ENCODE results near the gene THOP1.
"Not testable (repeated sequence)": the region's sequence is repeated elsewhere in the genome, so short reads cannot be mapped to it uniquely, and the experiment has no call there.

Gene THOP1

DNA sequence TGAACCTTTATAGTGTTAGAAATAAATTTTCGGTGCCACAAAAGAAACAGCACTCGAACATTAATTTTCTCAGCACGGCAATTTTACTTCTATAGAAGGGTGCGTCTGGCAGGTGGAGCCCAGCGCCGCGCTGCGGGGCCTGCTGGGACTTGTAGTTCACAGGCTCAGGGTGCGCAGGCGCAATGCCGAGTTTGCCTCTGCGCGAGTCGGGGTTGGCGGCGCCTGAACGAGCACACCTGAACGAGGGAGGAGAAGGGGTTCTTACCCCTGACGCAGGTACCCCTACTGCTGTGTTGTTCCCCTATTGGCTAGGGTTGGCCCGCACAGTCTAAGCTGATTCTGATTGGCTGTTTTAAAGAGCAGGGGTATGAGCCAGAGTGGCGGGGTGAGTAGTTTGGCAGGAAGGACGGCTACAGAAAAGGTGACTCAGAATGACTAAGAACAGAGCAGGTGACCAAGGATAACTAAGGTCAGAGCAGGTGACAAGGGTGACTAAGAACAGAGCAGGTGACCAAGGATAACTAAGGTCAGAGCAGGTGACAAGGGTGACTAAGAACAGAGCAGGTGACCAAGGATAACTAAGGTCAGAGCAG lies 32.0 kb downstream of the THOP1 start:
- not testable (repeated sequence) for DNase-seq

DNA sequence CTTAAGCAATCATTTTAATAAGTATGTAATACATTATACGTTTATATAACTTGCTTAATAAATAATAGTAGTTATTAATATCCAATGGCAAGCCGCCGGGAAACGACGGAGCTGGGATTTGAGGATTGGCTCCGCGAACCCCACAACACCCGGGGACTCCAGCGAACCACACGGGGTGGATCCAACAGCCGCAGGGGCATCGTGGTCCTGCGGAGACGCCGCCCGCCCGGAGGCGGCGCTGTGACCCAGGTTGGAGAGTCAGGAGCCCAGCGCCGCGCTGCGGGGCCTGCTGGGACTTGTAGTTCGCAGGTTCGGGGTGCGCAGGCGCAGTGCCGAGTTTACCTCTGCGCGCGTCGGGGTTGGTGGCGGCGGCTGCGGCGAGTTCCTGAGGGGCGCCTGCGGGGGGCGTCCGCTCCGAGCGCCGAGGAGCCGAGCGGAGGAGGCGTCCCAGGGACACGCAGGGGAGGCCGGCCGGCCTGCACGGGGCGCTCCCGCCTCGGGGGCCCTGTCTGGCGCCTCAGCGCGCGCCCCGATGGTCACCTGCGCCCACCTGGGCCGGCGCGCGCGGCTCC lies 34.3 kb downstream of the THOP1 start, which contains the start of gene ZNF554:
TSS of gene ZNF554 (plus strand) at position 329 of the 572 bp plus-strand sequence. CDS start at position 533, 204 bp downstream.
- DNase-seq = peak; percentile 92 to 97

DNA sequence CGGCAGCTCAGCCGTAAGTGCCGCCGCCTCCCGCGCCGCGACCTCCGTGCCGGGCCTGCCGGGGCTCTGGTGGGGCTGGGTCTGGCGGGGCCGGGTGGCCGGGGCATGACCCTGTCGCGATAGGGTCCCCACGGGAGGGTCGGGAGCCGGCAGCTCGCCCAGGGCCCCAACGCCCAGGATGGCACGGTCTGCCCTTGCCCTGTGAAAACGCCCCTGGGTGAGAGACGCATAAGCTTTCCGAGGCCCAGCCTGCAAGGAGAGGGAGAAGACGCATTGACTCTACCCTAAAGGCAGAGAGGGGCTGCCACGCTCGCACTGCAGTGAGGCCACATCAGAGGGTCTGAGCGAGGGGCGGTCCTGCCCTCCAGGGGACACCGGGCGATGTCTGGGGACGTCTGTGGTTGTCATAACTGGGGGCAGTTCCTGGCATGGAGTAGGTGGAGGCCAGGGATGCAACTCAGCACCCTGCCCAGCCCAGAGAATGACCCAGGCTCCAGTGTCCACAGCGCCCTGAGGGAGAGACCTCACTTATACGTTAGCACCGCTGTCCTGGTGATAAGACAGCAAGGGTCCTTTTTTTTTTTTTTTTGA lies 34.9 kb downstream of the THOP1 start:
- no peak for DNase-seq

DNA sequence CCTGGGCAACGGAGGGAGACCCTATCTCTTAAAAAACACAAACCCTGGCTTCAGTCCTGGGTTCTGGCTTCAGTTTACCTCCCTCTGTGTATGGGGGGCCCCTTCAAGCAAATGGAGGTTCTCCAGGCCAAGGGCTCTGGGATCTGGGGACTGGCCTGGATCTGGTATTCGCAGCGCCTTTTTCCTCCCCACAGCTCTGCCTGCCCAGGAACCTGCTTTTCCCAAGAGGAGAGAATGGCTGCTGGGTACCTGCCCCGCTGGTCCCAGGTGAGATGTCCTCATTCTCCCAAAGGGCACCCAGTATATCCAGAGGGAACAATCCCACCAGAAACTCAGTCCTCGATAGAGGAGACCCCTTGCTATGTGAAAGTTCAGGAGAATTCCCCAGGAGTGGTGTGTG lies 37.5 kb downstream of the THOP1 start:
- DNase-seq = no peak

DNA sequence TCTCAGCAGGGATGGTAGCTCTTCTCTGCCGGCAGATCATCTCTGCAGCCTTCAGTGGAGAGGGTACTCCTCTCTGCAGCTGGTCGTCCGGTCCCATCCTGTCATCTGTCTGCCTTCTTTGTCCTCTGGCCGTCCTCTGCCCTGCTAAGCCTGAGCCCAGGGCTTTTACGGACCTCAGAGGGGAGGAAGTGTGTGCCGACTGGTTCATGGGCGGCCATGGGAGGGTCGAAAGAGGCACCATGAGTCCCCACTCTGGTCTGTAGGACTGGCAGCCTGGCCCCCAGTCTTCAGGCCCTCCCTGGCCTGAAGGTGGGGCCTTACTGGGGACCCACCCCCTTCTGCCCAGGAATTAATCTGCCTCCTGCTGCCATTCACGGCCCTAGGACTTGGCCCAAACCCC lies 38.3 kb downstream of the THOP1 start:
- DNase-seq = no peak

DNA sequence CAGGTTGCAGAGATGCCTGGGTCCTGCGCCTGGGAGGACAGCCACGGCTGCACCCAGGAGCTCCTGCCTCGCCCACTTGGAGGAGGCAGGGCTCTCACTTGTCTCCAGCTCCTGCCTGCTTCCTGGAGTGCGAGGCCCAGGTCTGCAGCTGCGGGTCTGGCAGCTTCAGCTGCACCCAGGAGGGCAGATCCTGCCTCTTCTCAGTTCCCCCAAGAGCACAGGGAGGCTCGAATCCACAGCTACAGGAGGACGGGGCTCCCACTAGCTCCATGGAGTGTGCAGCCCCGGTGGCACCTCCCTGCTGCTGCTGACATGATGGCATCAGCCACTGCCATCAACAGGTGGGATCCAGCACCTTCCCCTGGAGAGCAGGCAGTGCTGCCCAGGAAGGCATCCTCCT lies 38.8 kb downstream of the THOP1 start:
- no peak for DNase-seq

DNA sequence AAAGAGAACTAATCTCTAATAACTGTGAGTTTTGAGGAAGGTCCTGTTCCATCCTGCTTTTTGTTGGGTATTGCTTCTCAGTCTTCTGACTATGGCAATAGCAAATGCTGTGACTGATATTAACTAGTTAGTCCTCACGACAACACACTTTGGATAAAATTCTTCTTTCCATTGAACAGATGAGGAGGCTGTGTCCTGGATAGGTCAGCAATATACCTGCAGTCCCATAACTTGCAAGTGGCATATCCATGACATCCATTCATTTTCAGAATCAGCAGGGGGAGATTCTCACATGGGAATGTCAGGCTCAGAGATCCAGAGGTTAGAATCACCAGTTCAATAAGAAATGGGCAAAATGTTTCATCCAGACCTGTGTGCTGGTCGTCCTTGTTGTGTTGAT lies 41.7 kb downstream of the THOP1 start:
- DNase-seq = no peak

DNA sequence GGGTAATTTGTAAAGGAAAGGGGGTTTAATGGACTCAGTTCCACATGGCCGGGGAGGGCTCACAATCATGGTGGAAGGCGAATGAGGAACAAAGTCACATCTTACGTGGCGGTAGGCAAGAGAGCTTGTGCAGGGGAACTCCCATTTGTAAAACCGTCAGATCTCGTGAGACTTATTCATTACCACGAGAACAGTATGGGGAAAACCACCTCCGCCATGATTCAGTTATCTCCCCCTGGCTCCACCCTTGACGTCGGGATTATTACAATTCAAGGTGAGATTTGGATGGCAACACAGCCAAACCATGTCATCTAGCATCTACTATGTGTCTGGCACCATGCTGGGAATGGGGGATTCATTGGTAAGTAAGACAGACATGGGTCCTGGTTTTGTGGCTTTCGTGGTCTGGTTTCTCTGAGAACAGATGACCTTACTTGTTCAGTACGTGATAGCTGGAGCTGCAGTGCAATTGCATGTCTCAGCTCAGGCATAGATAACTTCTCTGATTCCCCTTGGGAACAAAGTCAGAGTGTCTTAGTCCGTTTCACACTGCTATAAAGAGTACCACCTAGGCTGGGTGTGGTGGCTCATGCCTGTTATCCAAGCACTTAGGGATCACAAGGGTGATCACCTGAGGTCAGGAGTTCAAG lies 42.7 kb downstream of the THOP1 start:
- DNase-seq = no peak

DNA sequence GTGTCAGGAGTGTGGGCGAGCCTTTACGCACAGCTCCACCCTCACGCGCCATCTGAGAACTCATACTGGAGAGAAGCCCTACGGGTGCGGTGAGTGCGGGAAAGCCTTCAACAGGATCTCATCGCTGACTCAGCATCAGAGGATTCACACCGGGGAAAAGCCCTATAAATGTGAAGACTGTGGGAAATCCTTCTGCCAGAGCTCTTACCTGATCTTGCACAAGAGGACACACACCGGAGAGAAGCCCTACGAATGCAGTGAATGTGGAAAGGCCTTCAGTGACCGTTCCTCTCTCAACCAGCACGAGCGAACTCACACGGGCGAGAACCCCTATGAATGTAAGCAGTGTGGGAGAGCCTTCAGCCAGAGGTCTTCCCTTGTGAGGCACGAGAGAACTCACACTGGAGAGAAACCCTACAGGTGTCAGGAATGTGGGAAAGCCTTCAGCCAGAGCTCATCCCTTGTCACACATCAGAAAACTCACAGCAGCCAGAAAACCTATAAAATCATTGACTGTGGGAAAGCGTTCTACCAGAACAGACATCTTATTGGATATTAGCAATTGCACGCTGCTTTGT lies 49.1 kb downstream of the THOP1 start:
- DNase-seq = no peak

DNA sequence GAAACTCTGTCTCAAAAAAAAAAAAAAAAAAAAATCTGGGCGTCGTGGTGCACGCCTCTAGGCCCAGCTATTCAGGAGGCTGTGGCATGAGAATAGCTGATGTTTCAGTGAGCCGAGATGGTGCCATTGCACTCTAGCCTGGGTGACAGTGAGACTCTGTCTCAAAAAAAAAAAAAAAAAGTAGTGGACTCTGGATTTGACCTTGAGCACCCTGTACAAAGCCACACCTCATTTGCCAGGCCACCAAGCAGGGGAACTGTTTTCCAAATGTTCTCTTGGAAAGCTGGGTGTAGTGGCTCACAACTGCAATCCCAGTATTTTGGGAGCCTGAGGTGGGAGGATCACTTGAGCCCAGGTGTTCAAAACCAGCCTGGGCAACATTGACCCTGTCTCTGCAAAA lies 52.1 kb downstream of the THOP1 start:
- DNase-seq = no peak

DNA sequence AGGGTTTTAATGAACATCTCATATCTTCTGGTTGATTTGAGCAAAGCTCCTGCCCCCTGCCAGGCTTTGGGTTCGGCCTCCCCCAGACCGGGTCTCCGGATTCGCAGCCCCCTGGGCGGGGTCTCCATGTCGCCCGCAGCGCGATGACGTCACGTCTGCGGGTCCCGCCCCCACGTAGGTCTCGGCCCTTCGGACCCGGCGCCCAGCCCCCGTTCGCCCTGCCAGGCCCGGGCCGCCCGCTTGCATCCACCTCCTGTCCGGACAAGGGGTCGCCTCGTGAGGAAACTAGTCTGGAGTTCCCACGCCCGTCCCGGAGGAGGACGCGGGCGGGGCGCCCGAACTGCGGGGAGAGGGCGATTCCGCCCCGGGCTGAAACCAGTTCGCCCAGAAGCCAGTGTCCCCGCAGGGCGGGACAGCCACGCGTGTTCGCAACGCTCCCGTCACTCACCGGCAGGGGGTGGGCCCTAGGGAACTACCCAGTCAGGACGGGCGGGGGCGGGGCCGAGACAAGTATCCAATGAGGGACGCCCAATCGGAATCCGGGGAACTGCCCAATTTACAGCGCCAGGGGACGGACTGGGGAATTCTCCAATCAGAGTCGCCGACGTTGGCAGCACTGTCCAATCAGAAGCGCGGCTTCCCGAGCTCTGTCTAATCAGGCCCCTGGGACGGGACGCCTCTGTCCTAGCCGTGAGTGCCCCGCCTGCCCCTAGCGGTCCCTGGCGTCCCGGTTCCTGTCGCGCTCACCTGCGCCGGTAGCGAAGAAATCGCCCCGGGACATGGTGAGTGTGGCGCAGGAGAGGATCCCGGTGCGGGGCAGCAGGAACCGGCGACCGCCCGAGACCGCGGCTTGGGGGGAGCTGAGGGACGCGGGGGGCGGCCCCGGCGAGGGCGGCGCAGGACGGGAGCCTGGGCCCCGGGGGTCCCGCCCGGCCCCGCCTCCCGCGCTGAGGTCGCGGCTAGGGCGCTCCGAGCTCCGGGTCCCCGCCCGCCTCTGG lies 55.8 kb downstream of the THOP1 start, which contains the start of gene ZNF555:
TSS of gene ZNF555 (plus strand) at position 682 of the 998 bp plus-strand sequence. CDS start at position 780, 98 bp downstream.
- peak; percentile 99 for DNase-seq

DNA sequence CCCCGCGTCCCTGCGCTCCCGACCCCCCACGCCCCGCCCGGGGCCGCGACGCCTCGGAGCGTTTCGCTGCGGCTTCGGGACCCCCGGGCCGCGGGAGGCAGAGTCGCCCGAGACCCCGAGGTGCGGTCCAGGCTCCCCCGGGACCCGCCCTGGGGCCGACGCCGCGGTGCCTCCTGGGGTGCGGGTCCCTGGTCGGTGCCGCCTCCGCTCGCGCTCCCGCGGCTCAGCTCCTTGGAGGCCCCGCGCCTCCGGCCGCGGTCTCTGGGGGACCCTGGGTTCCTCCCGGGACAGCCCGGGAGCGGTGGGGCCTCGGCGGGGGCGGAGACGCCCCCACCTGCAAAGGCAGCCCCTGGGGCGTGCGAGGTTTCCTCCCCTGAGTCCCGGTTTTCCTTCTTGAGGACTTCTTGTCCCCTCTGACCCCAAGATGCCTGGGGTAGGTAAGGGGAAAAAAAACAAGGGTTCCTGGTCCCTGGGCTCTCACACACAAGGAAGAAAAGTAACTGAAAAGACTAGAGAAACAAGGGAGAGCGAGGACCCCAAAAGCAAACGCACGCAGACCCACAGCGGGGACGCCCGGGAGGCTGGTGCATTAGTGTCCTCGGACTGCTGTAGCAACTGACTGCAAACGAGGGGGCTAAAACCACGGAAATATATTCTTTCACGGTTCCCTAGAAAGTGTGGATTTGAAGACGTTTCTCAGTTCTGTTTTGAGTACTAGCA lies 56.7 kb downstream of the THOP1 start:
- DNase-seq = no peak

DNA sequence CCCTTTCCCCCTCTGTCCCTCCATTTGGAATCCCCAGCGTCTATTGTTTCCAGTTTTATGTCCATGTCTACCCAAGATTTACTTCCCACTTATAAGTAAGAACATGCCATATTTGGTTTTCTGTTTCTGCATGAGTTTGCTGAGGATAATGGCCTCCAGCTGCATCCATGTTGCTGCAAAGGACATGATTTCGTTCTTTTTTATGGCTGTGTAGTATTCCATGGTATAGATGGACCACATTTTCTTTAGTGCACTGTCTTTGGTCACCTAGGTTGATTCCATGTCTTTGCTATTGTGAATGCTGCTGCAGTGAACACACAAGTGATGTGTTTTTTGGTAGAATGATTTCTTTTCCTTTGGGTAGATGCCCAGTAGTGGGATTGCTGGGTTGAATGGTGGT lies 59.8 kb downstream of the THOP1 start:
- DNase-seq = no peak

DNA sequence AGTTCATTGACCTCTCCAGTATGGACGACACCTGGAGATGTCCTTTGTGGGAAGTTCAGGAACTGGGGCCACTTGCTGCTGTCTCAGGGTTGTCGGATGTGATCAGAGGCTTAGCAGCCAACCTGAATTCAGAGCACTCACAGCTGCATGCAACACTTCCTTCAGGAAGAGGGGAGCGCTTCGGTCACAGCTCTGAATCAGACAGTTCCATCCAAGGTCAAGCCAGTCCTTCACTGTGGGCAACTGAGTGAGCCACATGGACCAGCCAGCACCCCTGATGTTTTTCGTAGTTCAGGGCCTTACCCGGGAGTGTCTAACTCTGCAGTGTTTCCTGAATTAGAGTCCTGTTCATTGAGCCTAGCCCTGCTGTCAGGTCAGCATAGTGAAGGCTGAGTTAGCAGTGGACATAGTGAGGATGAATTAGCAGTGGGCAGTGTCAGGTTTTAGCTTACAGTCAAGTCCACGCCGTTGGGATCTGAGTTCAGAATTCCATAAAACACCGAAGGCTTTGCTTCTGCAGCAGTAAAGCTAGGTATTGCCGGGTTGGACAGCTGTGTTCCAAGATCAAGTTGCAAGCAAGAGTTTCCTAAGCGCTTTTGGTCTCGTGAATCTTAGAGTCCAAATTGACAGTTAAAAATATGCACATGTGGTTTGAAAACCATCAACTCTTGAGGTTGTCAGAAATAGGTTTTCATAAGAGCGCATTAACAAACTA lies 61.0 kb downstream of the THOP1 start:
- DNase-seq = no peak

DNA sequence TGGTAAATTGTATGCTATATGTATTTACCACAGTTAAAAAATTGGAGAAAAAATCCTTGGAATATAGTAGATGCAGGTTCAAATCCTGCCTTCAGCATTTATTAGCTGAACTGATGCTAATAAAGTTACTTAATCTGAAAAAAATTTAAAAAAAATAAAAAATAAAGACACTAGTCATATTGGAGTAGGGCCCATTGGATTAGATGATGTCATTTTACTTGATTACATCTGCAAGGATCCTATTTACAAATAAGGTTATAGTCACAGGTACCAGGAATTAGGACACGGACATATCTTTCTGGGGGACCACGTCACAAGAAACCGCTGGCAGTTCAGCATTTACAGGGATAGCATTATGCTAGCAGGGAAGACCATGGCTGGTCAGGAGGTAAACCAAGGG lies 62.2 kb downstream of the THOP1 start:
- DNase-seq = no peak

DNA sequence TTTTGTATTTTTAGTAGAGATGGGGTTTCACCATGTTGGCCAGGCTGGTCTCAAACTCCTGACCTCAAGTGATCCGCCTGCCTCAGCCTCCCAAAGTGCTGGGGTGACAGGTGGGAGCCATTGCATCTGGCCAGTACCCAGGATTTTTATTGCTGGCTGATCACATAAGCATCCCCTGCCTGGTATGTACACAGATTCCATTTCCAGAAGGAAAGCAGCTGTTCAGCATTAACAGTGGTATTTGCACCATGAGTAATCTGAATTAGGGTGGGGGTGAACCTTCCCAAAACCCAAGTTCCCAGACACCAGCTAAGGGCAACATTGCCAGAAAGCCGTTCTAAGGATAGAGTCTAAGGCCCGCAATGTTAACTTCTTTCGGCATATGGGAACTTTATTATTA lies 63.3 kb downstream of the THOP1 start:
- DNase-seq = no peak

DNA sequence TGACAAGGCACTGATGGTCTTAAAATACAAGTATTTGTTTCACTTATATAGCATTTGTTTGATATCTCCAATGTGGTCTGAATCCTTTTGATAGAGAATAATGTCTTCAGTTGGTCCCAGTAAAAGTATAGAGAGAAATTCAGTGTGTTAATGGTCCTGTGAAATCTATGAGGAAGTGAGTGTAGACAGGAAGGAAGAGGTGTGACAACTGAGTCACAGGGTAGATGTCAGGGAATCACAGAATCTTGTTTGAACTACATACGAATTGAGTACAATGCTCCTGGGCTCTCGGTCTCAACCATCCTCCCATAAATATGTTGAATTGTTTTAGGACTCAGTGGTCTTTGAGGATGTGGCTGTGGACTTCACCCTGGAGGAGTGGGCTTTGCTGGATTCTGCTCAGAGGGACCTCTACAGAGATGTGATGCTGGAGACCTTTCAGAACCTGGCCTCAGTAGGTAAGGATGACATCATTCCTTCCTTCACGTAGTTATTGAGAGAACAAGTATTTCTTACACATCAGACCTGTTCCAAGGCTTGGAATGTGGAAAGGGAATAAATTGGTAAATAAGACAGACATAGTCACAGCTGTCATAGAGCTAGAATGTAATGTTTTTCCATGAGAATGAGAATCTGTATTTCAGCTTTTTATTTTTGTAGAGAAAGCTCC lies 65.1 kb downstream of the THOP1 start:
- no peak for DNase-seq

DNA sequence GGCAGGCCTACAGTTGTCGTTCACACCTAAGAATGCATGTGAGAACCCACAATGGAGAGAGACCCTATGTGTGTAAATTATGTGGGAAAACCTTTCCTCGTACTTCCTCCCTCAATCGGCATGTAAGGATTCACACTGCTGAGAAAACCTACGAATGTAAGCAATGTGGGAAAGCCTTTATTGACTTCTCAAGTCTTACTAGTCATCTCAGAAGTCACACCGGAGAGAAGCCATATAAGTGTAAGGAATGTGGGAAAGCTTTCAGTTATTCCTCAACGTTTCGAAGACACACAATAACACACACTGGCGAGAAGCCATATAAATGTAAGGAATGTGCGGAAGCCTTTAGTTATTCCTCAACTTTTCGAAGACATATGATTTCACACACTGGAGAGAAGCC lies 67.3 kb downstream of the THOP1 start:
- no peak for DNase-seq

DNA sequence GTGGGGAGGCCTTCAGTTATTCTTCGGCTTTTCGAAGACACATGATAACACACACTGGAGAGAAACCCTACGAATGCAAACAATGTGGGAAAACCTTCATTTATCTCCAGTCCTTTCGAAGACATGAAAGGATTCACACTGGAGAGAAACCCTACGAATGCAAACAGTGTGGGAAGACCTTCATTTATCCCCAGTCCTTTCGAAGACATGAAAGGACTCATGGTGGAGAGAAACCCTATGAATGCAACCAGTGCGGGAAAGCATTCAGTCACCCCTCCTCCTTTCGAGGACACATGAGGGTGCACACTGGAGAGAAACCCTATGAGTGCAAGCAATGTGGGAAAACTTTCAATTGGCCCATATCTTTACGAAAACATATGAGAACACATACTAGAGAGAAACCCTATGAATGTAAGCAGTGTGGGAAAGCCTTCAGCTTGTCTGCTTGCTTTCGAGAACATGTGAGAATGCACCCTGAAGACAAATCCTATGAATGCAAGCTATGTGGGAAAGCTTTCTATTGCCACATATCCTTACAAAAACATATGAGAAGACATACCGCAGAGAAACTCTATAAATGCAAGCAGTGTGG lies 67.8 kb downstream of the THOP1 start:
- DNase-seq = no peak

DNA sequence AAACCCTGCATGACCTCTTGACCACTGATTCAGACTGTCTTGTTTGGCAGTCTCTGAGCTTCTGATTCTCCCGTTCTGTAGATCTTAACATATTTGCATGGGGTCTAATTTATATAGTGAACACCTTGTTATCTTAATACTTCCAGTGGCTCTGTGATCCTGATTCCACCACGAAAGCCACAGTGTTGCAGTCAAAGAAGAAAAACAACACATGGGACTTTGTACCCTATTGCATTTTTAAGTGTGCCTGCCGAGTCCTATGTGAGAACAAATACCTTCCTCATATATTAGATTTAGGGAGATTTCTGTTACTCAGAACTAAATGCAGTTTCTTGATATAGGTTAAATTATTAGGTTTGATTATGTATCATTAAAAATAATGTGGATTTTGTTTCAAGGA lies 69.5 kb downstream of the THOP1 start:
- DNase-seq = no peak
